ENCODE results near the gene VWA8. TPM values are rescaled to one million over a fixed set of nuclear protein-coding genes. Genes with fewer than 3 reads are reported as not detected.
"Not testable (repeated sequence)": the region's sequence is repeated elsewhere in the genome, so short reads cannot be mapped to it uniquely, and the experiment has no call there.

The VWA8 gene
- total and polyA plus RNA-seq, 4 experiments from 2014 or later, result 3.2 to 23.3 (median 13.5) TPM

DNA sequence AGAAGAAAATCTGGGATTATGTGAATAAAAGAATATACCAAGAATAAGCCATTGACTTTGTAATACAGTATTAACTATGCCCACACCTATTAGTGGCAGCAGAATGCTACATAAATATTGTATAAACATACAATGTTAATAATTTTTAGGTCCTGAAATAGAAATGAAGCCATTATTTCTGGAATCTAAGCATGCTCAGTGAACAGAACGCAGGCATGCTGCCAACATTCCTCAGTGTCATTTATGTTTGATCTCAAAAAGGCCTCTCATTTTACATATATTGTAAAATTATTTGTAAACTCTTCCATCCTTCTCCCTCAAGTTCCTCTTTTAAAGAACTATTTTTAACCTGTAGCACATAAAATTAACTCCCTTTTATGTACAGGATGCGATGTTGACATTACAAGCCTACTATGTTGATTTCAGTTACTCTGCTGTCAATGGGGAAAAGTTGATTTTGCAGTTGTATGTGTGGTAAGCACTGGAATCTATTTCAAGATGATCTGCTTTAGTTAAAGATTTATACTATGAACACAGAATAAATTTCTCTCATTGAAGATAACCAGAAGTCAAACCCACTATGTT is 118.8 kb downstream of the VWA8 start:
- POLR2A ChIA-PET (ENCODE audit: partially characterized antibody), result no interaction called here
- H3K9me3 Mint-ChIP-seq, result peaks cover 0 to 3% (median 0%) of the 10 kb centered on the region in 8 donors
- no peak for DNase-seq
- H3K4me3 Mint-ChIP-seq, result no peak overlapping the region
- peaks cover 41 to 49% of the 10 kb centered on the region in 2 donors for H3K36me3 Mint-ChIP-seq
- H3K9me3 ChIP-seq (ENCODE audit: control insufficient read depth in 1 of 2, low read length in 2 of 2), result no peaks in the 10 kb centered on the region
- no peaks in the 10 kb centered on the region for H3K4me1 ChIP-seq (ENCODE audit: insufficient read depth, low read length)
- H3K4me1 Mint-ChIP-seq, result peaks cover 0 to 7% (median 2%) of the 10 kb centered on the region in 4 donors
- no peak overlapping the region for H3K27ac Mint-ChIP-seq
- no peaks in the 10 kb centered on the region for H3K36me3 ChIP-seq (ENCODE audit: insufficient read depth, low read length)
- intact Hi-C loops (cut with micrococcal nuclease), result no loop called here
- no peak overlapping the region for H3K27ac ChIP-seq (ENCODE audit: low read depth, low read length)
- H3K4me3 ChIP-seq (ENCODE audit: low read length in 2 of 2), result no peak overlapping the region
- no peaks in the 10 kb centered on the region for H3K27me3 ChIP-seq (ENCODE audit: insufficient read depth, low read length)
- no peaks in the 10 kb centered on the region for H3K27me3 Mint-ChIP-seq
- CTCF ChIA-PET (ENCODE audit: partially characterized antibody), result no interaction called here

DNA sequence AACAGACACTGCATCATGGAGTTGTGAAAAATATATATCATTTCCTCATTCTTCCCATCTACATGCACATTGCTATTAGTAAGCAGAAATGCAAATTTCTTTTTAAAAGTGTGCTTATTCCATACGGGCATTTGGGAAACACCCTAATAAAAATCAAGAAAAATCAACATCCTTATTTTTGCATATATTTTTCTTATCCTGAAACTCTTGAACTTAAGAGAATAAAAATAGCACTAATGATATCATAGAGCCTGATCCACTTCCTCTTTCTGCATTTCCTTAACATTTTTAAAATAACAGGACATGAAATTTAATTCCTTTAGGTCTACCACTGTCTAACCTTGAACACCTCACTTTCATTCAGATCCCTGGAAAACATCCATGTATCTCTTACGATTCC is 123.3 kb downstream of the VWA8 start:
- Mint-ChIP-seq H3K4me3 (no peak overlapping the region), H3K27me3 (no peaks in the 10 kb centered on the region), H3K27ac (no peak overlapping the region), H3K4me1 (no peaks in the 10 kb centered on the region), H3K36me3 (peaks cover 43 to 59% of the 10 kb centered on the region in 2 donors), H3K9me3 (no peaks in the 10 kb centered on the region)
- ChIA-PET CTCF (ENCODE audit: partially characterized antibody) (interaction anchor here (1.0 kb wide), 1 partner anchor 17 kb away, joined by 3 read pairs; no protein-coding TSS in a partner anchor), POLR2A (ENCODE audit: partially characterized antibody) (no interaction called here)
- Histone ChIP-seq H3K4me3 (ENCODE audit: low read length in 2 of 2) (no peak overlapping the region), H3K4me1 (ENCODE audit: insufficient read depth, low read length) (no peaks in the 10 kb centered on the region), H3K36me3 (ENCODE audit: insufficient read depth, low read length) (peaks cover 9% of the 10 kb centered on the region), H3K9me3 (ENCODE audit: control insufficient read depth in 1 of 2, low read length in 2 of 2) (no peaks in the 10 kb centered on the region), H3K27ac (ENCODE audit: low read depth, low read length) (no peak overlapping the region), H3K27me3 (ENCODE audit: insufficient read depth, low read length) (no peaks in the 10 kb centered on the region)
- DNase-seq, result no peak
- intact Hi-C loops (cut with micrococcal nuclease), result no loop called here

DNA sequence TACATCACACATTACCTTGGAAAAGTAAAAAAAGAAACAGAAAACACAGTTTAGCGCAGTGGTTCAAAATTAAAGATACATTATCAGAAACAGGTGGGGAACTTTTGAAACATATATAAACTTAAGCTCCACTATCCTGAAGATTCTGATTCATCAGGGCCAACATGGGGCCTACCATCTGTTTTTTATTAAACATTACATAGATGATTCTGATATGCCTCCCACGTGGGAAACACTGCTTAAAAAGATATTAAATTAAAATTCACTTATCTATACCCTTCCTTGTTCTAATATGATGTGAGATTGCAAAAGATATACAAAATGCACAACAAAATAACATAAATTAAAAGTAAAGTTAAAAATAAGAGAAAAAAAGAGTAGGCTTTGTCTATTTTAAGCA is 125.0 kb downstream of the VWA8 start:
- Mint-ChIP-seq H3K27ac (no peak overlapping the region), H3K36me3 (peaks cover 50 to 57% of the 10 kb centered on the region in 2 donors), H3K4me1 (no peaks in the 10 kb centered on the region), H3K9me3 (no peaks in the 10 kb centered on the region), H3K27me3 (no peaks in the 10 kb centered on the region), H3K4me3 (no peak overlapping the region)
- no peak overlapping the region for H3K27ac ChIP-seq (ENCODE audit: low read depth, low read length)
- POLR2A ChIA-PET (ENCODE audit: partially characterized antibody), result no interaction called here
- no peak for DNase-seq
- peaks cover 9% of the 10 kb centered on the region for H3K36me3 ChIP-seq (ENCODE audit: insufficient read depth, low read length)
- no peak overlapping the region for H3K4me3 ChIP-seq (ENCODE audit: low read length in 2 of 2)
- no peaks in the 10 kb centered on the region for H3K27me3 ChIP-seq (ENCODE audit: insufficient read depth, low read length)
- no peaks in the 10 kb centered on the region for H3K9me3 ChIP-seq (ENCODE audit: control insufficient read depth in 1 of 2, low read length in 2 of 2)
- H3K4me1 ChIP-seq (ENCODE audit: insufficient read depth, low read length), result no peaks in the 10 kb centered on the region
- intact Hi-C loops (cut with micrococcal nuclease), result no loop called here
- CTCF ChIA-PET (ENCODE audit: partially characterized antibody), result no interaction called here

DNA sequence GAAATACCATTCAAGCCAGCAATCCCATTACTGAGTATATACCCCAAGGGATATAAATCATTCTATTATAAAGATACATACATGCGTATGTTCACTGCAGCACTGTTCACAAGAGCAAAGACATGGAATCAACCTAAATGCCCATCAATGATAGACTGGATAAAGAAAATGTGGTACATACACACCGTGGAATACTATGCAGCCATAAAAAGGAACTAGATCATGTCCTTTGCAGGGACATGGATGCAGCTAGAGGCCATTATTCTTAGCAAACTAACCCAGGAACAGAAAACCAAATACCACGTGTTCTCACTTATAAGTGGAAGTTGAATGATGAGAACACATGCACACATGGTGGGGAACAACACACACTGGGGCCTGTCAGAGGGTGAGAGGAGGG is 126.2 kb downstream of the VWA8 start:
- H3K4me3 Mint-ChIP-seq; H3K27me3 Mint-ChIP-seq; H3K9me3 Mint-ChIP-seq; intact Hi-C loops (cut with micrococcal nuclease); CTCF ChIA-PET (ENCODE audit: partially characterized antibody); H3K4me1 Mint-ChIP-seq; H3K36me3 ChIP-seq (ENCODE audit: insufficient read depth, low read length); H3K4me1 ChIP-seq (ENCODE audit: insufficient read depth, low read length); POLR2A ChIA-PET (ENCODE audit: partially characterized antibody); H3K27ac ChIP-seq (ENCODE audit: low read depth, low read length); DNase-seq; H3K27me3 ChIP-seq (ENCODE audit: insufficient read depth, low read length); H3K9me3 ChIP-seq (ENCODE audit: control insufficient read depth in 1 of 2, low read length in 2 of 2); H3K4me3 ChIP-seq (ENCODE audit: low read length in 2 of 2): not testable (repeated sequence)
- Mint-ChIP-seq H3K27ac (peak overlapping the region in 1 of 7 donors; percentile 13), H3K36me3 (peaks cover 50 to 55% of the 10 kb centered on the region in 2 donors)

DNA sequence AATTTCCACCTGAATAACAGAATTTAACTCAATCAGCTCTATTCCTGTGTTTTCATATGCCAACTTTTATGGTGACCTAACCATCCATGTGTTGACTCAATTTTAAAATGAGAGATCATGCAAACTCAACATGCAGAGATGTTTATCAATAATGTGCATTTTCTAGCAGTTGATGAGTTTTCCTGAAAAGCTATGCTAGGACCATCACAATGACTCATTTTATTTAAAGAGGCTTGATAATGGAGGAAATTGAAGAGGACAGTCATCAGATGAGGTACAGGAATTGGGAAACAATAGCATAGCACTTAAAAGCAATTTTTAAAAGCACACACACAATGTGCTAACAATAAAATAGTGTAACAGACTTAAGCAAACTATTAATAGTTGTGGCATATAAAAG is 127.1 kb downstream of the VWA8 start:
- H3K27me3 ChIP-seq (ENCODE audit: insufficient read depth, low read length), result no peaks in the 10 kb centered on the region
- intact Hi-C loops (cut with micrococcal nuclease), result no loop called here
- Mint-ChIP-seq H3K9me3 (no peaks in the 10 kb centered on the region), H3K4me1 (no peaks in the 10 kb centered on the region), H3K27me3 (no peaks in the 10 kb centered on the region), H3K4me3 (no peak overlapping the region), H3K27ac (no peak overlapping the region), H3K36me3 (peaks cover 48 to 55% of the 10 kb centered on the region in 2 donors)
- H3K27ac ChIP-seq (ENCODE audit: low read depth, low read length), result no peak overlapping the region
- no peak for DNase-seq
- peaks cover 9% of the 10 kb centered on the region for H3K36me3 ChIP-seq (ENCODE audit: insufficient read depth, low read length)
- H3K9me3 ChIP-seq (ENCODE audit: control insufficient read depth in 1 of 2, low read length in 2 of 2), result no peaks in the 10 kb centered on the region
- ChIA-PET CTCF (ENCODE audit: partially characterized antibody) (interaction anchor here (1.0 kb wide), 1 partner anchor 12 kb away, joined by 3 read pairs; no protein-coding TSS in a partner anchor), POLR2A (ENCODE audit: partially characterized antibody) (no interaction called here)
- no peak overlapping the region for H3K4me3 ChIP-seq (ENCODE audit: low read length in 2 of 2)
- H3K4me1 ChIP-seq (ENCODE audit: insufficient read depth, low read length), result no peaks in the 10 kb centered on the region

DNA sequence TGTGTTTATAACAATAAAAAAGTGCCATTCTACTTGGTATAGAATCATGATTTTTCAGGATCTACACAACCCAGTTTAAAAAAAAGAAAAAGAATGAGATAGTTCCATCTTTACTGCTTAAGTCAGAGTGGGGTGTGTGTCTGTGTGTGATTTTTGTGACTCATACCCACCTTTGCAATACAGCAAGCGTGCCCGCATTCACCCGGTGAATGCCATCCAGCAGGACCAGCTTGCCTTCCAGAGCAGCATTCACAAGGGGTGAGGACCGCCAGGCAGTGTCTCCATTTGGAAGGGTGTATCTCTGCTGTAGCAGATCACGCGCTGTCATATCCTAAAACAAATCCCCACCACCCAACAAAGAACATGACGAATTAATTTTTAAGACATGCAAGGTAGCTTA is 127.7 kb downstream of the VWA8 start:
- H3K36me3 Mint-ChIP-seq, result peaks cover 48 to 56% of the 10 kb centered on the region in 2 donors
- intact Hi-C loops (cut with micrococcal nuclease), result no loop called here

DNA sequence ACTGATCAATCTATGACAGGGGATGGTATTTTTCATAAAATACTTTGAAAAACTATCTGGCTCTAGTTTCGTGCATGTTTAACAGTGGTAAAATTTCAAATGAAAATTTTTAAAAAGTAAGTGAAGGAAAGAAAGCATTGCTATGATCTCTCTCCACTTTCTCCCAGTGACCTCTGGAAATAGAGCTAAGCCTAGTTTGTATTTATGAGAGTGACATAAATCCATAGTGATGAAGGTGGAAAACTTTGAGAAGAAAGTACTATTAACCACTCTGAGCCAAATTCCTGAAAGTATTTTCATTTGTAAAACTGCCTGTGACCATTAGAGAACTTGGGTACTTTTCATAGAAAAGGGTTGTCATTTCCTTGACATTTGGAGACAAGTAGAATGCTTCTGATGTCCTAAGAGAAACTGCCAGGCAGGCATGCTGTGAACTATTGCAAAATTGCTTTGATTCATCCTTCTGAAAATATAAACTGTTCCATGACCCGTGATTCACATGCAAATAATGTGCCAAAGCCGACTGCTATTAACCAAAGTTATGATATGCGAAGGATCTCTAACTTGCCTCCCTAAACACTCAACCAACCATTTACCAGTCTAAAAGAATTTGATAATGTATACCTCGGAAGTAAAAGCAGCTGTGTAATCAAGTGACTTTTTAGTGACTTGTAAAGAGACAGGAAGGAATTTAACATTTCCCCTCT is 133.2 kb downstream of the VWA8 start:
- no peaks in the 10 kb centered on the region for H3K9me3 Mint-ChIP-seq
- no peak overlapping the region for H3K4me3 Mint-ChIP-seq
- H3K4me1 ChIP-seq (ENCODE audit: insufficient read depth, low read length), result no peaks in the 10 kb centered on the region
- peaks cover 45 to 49% of the 10 kb centered on the region in 2 donors for H3K36me3 Mint-ChIP-seq
- H3K27ac Mint-ChIP-seq, result peak overlapping the region in 1 of 7 donors; percentile 16
- H3K4me1 Mint-ChIP-seq, result no peaks in the 10 kb centered on the region
- DNase-seq, result no peak
- H3K27ac ChIP-seq (ENCODE audit: low read depth, low read length), result no peak overlapping the region
- no peaks in the 10 kb centered on the region for H3K36me3 ChIP-seq (ENCODE audit: insufficient read depth, low read length)
- no peaks in the 10 kb centered on the region for H3K27me3 ChIP-seq (ENCODE audit: insufficient read depth, low read length)
- intact Hi-C loops (cut with micrococcal nuclease), result no loop called here
- no peaks in the 10 kb centered on the region for H3K9me3 ChIP-seq (ENCODE audit: control insufficient read depth in 1 of 2, low read length in 2 of 2)
- POLR2A ChIA-PET (ENCODE audit: partially characterized antibody), result no interaction called here
- no peaks in the 10 kb centered on the region for H3K27me3 Mint-ChIP-seq
- no peak overlapping the region for H3K4me3 ChIP-seq (ENCODE audit: low read length in 2 of 2)
- CTCF ChIA-PET (ENCODE audit: partially characterized antibody), result no interaction called here

More for the DNA sequence above, 127.7 kb downstream of the VWA8 start:
- no peak overlapping the region for H3K4me3 ChIP-seq (ENCODE audit: low read length in 2 of 2)
- ChIA-PET POLR2A (ENCODE audit: partially characterized antibody) (no interaction called here), CTCF (ENCODE audit: partially characterized antibody) (interaction anchor here (1.0 kb wide), 1 partner anchor 11 kb away, joined by 3 read pairs; no protein-coding TSS in a partner anchor)
- peak overlapping the region in 1 of 7 donors; percentile 73 for H3K27ac Mint-ChIP-seq
- H3K27ac ChIP-seq (ENCODE audit: low read depth, low read length), result no peak overlapping the region
- H3K9me3 Mint-ChIP-seq, result no peaks in the 10 kb centered on the region
- H3K27me3 ChIP-seq (ENCODE audit: insufficient read depth, low read length), result no peaks in the 10 kb centered on the region
- peaks cover 9% of the 10 kb centered on the region for H3K36me3 ChIP-seq (ENCODE audit: insufficient read depth, low read length)
- no peaks in the 10 kb centered on the region for H3K9me3 ChIP-seq (ENCODE audit: control insufficient read depth in 1 of 2, low read length in 2 of 2)
- H3K4me3 Mint-ChIP-seq, result no peak overlapping the region
- no peaks in the 10 kb centered on the region for H3K4me1 ChIP-seq (ENCODE audit: insufficient read depth, low read length)
- H3K27me3 Mint-ChIP-seq, result no peaks in the 10 kb centered on the region
- H3K4me1 Mint-ChIP-seq, result no peaks in the 10 kb centered on the region
- DNase-seq, result no peak
